Measurements from ENCODE around the gene ACOX2. TPM values are rescaled to one million over a fixed set of nuclear protein-coding genes. Genes with fewer than 3 reads are reported as not detected.

ACOX2 gene
- total RNA-seq, 4 donors from 2014 or later: 18.6 to 43.1 (median 36.1) TPM

GRCh38 chr3:58535531-58536500 is 1.2 kb downstream of the ACOX2 start:
- H3K36me3 ChIP-seq: peaks cover 0 to 37% (median 0%) of the 10 kb centered on the region in 3 donors
- peaks cover 0 to 35% (median 24%) of the 10 kb centered on the region in 4 donors for H3K4me1 ChIP-seq
- WGBS, 2 donors: 3 to 24% methylated on average over 2 of the region's 2 CpGs
- H3K4me3 ChIP-seq: peak overlapping the region in 3 of 4 donors; percentile 31 to 46 (median 39)
- TF ChIP-seq, protein P1, sequence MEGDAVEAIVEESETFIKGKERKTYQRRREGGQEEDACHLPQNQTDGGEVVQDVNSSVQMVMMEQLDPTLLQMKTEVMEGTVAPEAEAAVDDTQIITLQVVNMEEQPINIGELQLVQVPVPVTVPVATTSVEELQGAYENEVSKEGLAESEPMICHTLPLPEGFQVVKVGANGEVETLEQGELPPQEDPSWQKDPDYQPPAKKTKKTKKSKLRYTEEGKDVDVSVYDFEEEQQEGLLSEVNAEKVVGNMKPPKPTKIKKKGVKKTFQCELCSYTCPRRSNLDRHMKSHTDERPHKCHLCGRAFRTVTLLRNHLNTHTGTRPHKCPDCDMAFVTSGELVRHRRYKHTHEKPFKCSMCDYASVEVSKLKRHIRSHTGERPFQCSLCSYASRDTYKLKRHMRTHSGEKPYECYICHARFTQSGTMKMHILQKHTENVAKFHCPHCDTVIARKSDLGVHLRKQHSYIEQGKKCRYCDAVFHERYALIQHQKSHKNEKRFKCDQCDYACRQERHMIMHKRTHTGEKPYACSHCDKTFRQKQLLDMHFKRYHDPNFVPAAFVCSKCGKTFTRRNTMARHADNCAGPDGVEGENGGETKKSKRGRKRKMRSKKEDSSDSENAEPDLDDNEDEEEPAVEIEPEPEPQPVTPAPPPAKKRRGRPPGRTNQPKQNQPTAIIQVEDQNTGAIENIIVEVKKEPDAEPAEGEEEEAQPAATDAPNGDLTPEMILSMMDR (IDR thresholded peaks at IDR 0.05): no peak
- TF ChIP-seq POLR2A (IDR thresholded peaks at IDR 0.05) (no peak), EP300 (IDR thresholded peaks at IDR 0.05) (no peak)
- peak overlapping the region; percentile 43 to 89 (median 80) for H3K27ac ChIP-seq
- no peaks in the 10 kb centered on the region for H3K9me3 ChIP-seq
- DNase-seq (ENCODE audit: low spot score in 2 of 2): no peak
- H3K27me3 ChIP-seq: no peaks in the 10 kb centered on the region

- no peak overlapping the region for H3K27ac ChIP-seq
- no peak for DNase-seq (ENCODE audit: low spot score in 2 of 2)
- H3K9me3 ChIP-seq: no peaks in the 10 kb centered on the region
- WGBS, 2 donors: 92 to 95% methylated on average over 9 of the region's 9 CpGs
- H3K4me3 ChIP-seq: no peak overlapping the region
- no peak for TF ChIP-seq POLR2A (IDR thresholded peaks at IDR 0.05)
- no peak for TF ChIP-seq EP300 (IDR thresholded peaks at IDR 0.05)
- TF ChIP-seq, protein P1 (IDR thresholded peaks at IDR 0.05): no peak
- peaks cover 0 to 36% (median 24%) of the 10 kb centered on the region in 4 donors for H3K4me1 ChIP-seq
- no peaks in the 10 kb centered on the region for H3K27me3 ChIP-seq
- peaks cover 0 to 47% (median 0%) of the 10 kb centered on the region in 3 donors for H3K36me3 ChIP-seq
These were observed 2.1 kb downstream of the ACOX2 start for GRCh38 chr3:58534592-58535494.

GRCh38 chr3:58532794-58533220 is 4.2 kb downstream of the ACOX2 start:
- Histone ChIP-seq H3K4me3 (no peak overlapping the region), H3K27ac (peak overlapping the region in 2 of 4 donors; percentile 7 to 26), H3K4me1 (peaks cover 0 to 50% (median 24%) of the 10 kb centered on the region in 4 donors), H3K27me3 (no peaks in the 10 kb centered on the region), H3K9me3 (no peaks in the 10 kb centered on the region), H3K36me3 (peaks cover 0 to 67% (median 3%) of the 10 kb centered on the region in 3 donors)
- DNase-seq (ENCODE audit: low spot score in 2 of 2): peak; percentile 44 to 59
- peak in 1 of 2 donors; percentile 11 for TF ChIP-seq EP300 (IDR thresholded peaks at IDR 0.05)
- no peak for TF ChIP-seq POLR2A (IDR thresholded peaks at IDR 0.05)
- TF ChIP-seq, protein P1 (IDR thresholded peaks at IDR 0.05): peak; percentile 84 to 94 (median 93)
- 23 to 26% methylated on average over 9 to 11 of the region's 11 CpGs for whole genome bisulfite sequencing, 2 donors

GRCh38 chr3:58531956-58532355 is 5.0 kb downstream of the ACOX2 start:
- Histone ChIP-seq H3K27me3 (no peaks in the 10 kb centered on the region), H3K9me3 (no peaks in the 10 kb centered on the region), H3K36me3 (peaks cover 0 to 76% (median 3%) of the 10 kb centered on the region in 3 donors), H3K4me1 (peaks cover 0 to 43% (median 15%) of the 10 kb centered on the region in 4 donors), H3K27ac (no peak overlapping the region), H3K4me3 (no peak overlapping the region)
- no peak for TF ChIP-seq EP300 (IDR thresholded peaks at IDR 0.05)
- TF ChIP-seq POLR2A (IDR thresholded peaks at IDR 0.05): no peak
- TF ChIP-seq, protein P1 (IDR thresholded peaks at IDR 0.05): no peak
- no peak for DNase-seq (ENCODE audit: low spot score in 2 of 2)
- 86 to 92% methylated on average over 2 of the region's 2 CpGs for WGBS, 2 donors
